GM04503 (cell line): Measurements from ENCODE around the gene GRK5.

Source experiments
- DNase-seq: peaks from one replicate; pipeline ENCODE4 v3.0.0-alpha.2; 2012; ENCODE audit warnings: low read depth

Gene GRK5

GRCh38 chr10:119405520-119405807 lies 198.1 kb downstream of the GRK5 start:
- no peak for DNase-seq

GRCh38 chr10:119406137-119406536 lies 198.8 kb downstream of the GRK5 start:
- no peak for DNase-seq

- DNase-seq: no peak
Observed at GRCh38 chr10:119406601-119407253, 199.4 kb downstream of the GRK5 start.

GRCh38 chr10:119407254-119407777 lies 199.9 kb downstream of the GRK5 start:
- DNase-seq: no peak

DNA sequence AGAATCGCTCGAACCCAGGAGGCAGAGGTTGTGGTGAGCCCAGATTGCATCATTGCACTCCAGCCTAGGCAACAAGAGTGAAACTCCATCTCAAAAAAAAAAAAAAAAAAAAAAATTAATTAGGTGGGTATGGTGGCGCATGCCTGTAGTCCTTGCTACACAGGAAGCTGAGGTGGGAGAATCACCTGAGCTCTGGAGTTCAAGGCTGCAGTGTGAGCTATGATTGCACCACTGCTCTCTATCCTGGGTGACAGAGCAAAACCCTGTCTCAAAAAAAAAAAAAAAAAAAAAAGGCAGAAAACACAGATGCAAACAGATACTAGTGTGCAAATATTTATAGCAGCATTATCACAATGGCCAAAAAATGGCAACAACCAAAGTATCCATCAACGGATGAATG lies 200.7 kb downstream of the GRK5 start:
- no peak for DNase-seq

GRCh38 chr10:119408969-119409371 lies 201.6 kb downstream of the GRK5 start:
- no peak for DNase-seq

DNA sequence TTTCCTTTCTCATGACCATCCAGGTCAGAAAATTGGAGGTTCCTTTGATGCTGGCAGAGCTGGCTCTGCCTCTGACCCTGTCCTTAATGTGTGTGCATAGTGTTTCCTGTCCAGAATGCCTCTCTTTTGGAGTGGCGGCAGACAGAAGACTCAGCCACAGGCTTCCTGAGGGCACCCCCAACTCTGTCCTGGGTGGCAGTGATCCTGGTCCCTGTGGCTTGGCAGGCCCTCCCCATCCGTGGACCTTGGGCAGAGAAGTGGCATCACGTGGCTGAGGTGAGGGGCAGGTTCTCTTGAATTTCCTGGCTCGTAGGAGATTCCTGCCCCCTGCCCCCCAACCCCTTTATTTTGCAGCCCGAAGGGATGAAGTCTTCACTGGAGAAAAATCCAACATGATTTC lies 202.0 kb downstream of the GRK5 start:
- DNase-seq: no peak

DNA sequence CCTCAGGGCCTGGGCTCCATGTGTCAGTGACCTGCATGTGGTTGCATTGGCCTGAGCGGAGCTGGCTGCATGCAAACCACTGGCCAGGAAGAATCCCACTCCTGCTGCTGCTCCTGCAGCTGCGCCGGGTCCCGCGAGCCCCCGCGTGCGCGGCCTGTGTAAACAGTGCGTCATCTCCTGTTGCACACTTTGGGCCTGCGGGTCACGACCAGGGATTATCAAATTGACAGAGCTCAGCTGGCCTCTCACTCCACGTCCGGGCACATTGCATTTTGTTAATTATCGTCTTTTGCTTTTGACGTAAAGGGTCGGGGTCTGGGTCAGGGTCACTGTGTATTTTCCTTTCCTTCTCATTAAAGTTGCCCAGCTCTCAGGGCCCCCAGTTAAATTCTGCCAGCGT lies 202.5 kb downstream of the GRK5 start:
- DNase-seq: no peak

GRCh38 chr10:119410361-119411116 lies 203.2 kb downstream of the GRK5 start:
- DNase-seq: no peak

DNA sequence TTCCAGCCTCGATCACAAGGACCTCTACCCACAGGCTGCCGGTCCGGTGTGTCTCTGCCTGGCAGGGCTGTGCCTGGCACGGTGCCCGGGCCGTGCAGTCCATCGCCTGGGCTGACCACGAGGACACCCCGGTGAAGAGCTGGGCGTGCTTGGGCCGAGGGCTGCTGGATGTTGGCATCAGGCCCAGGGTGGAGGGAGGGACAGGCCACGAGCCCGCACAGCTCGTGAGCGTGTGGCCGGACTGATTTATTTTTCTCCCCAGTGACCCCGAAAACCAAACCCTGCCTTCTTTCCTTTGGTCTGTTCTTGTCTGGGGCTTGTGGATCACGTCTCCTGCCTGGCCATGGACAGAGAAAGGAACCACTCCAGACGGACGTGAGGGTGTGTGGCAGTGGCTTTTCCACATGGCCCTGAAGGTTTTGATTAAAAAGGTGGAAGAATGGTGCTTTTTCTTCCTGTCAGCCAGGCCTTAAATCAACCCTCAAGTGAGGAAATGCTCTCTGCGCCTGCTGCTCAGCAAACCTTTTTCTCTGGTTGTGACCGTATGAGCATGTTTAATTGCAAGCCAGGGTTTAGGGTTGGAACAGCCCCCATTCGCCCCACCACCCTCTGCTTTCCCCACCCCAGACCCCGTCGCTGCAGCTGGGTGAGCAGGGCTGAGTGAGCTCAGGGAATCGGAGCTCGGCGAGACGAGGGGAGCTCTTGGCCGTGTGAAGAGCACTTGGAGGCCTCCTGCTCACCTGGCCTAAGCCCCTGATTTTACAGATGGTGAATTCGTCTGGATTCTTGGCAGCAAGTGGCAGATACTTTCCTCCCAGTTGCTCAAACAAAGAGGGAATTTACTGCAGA lies 205.1 kb downstream of the GRK5 start:
- DNase-seq: no peak

GRCh38 chr10:119413093-119413453 lies 205.7 kb downstream of the GRK5 start:
- no peak for DNase-seq

DNA sequence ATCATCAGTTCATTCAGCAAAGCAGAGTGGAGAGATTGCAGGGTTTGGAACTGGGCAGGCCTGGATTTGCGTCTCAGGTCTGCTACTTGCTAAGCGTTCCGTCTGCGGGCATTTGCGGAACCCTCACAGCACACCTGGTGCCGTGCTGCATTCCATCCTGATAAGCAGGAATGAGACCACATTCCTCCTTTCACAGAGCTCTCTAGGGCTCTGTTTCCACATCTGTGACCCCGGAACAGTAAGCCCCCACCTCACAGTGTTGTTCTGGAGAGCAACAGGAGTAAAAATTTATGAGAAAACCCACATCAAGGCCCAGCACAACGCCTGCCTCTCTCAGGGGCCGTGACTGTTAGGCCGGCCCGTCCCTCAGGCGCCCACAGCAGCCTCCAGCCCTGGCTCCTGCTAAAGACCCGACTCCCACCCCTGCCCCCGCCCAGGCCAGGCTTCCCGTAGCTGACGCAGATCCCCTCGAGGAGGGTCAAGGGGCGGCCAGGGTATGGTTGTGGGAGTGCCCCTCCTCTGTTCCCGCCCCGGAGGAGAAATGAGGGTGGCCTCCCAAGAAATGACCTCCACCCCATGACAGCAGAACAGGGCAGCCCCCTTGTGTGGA lies 206.2 kb downstream of the GRK5 start:
- no peak for DNase-seq

DNA sequence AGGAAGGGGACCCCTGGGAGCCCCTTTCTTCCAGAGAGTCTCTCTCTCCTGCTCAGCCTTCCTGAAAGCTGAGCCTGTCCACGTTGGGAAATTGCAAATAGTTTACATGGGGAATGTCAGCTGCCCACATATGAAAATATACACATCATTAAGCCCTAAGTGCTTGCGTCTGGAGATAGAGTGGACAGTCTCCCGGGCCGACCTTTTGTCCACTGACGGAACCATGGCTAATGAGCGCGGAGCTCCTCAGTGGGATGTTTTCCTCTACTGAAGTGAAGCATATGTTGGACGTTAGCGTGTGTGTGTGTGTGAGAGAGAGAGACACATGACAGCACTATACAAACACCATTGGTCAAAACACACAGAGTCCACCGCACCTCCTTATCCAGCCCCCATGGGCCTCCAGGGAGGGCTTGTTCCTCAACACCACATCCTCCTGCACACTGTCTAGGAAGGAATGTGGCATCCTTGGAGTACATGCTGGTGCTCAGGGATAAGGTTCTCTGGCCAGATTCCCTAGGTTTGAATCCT lies 206.8 kb downstream of the GRK5 start:
- DNase-seq: no peak

- DNase-seq: no peak
Observed at GRCh38 chr10:119415121-119415520, 207.8 kb downstream of the GRK5 start.

- DNase-seq: no peak
Observed at GRCh38 chr10:119415536-119416503, 208.4 kb downstream of the GRK5 start.

- DNase-seq: no peak
Observed at GRCh38 chr10:119416855-119417254, 209.5 kb downstream of the GRK5 start.

GRCh38 chr10:119417852-119418251 lies 210.5 kb downstream of the GRK5 start:
- no peak for DNase-seq

DNA sequence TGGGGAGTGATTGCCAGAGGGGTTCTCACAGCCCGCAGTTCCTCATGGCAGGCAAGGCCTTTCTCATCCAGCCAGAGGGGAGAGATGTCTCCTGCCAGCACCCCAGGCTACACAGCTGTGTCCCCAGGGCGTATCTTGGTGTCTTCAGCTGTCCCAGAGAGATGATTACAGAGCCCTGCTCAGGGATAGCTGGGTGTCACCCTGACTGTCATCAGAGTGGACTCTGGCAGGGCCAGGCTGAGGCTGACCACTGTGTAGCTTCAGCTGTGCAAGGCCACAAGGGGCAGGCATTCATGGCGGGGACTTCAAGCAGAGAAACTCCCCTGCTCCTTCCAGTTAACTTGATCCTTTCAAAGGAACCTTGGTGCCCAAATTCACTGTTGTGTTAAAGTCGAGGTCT lies 211.0 kb downstream of the GRK5 start:
- DNase-seq: no peak

DNA sequence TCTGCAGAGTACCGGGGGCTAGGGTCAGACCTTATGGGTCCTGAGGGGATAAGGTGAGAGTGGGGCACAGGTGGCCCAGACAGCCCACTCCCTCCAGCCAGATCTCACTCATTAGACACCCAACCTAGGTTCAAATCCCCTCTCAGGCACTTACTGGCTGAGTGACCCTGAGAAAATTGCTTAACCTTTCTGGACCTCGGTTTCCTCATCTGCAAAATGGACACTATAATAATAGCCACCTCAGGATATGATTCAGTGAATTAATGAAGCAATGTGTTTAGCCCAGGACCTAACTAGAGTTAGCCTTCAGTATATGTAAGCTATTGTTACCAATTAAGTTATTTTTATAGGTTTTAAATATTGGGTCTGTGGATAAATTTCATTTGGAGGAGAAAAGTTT lies 212.6 kb downstream of the GRK5 start:
- no peak for DNase-seq

- DNase-seq: no peak
Observed at GRCh38 chr10:119420950-119421875, 213.8 kb downstream of the GRK5 start.
